H9 (cell line): ENCODE measurements around the gene NPTX2. TPM values are rescaled to one million over a fixed set of nuclear protein-coding genes. Genes with fewer than 3 reads are reported as not detected.

ENCODE experiments used
- DNase-seq: peaks from one replicate; pipeline ENCODE4 v3.0.0-alpha.2; 2017
- H2AFZ ChIP-seq: one replicate; pipeline ENCODE4 v1.6.1; 2013; ENCODE audit warnings: mild to moderate bottlenecking, low read length, control low read depth, moderate library complexity
- H2AK5ac ChIP-seq: 2 replicates; pipeline ENCODE4 v1.6.1; 2013; ENCODE audit warnings: low read length, control low read depth, mixed read lengths; ENCODE audit not compliant: insufficient read length
- H2BK120ac ChIP-seq: one replicate; pipeline ENCODE4 v1.6.1; 2013; ENCODE audit warnings: low read depth, mild to moderate bottlenecking, low read length, control low read depth, inconsistent platforms; ENCODE audit not compliant: poor library complexity, severe bottlenecking
- H2BK12ac ChIP-seq: 2 replicates; pipeline ENCODE4 v1.6.1; 2013; ENCODE audit warnings: low read length, control low read depth, mixed read lengths, low read depth; ENCODE audit not compliant: insufficient read length
- H2BK15ac ChIP-seq: 2 replicates; pipeline ENCODE4 v1.6.1; 2013; ENCODE audit warnings: low read depth, low read length, control low read depth
- H2BK20ac ChIP-seq: one replicate; pipeline ENCODE4 v1.6.1; 2013; ENCODE audit warnings: low read depth, mild to moderate bottlenecking, low read length, control low read depth, inconsistent platforms; ENCODE audit not compliant: poor library complexity, severe bottlenecking
- H2BK5ac ChIP-seq: 2 replicates; pipeline ENCODE4 v1.6.1; 2013; ENCODE audit warnings: low read length, control low read depth, mixed read lengths; ENCODE audit not compliant: insufficient read length
- H3K14ac ChIP-seq: 2 replicates; pipeline ENCODE4 v1.6.1; 2013; ENCODE audit warnings: low read length, control low read depth; ENCODE audit not compliant: insufficient read depth
- H3K18ac ChIP-seq: 2 replicates; pipeline ENCODE4 v1.6.1; 2013; ENCODE audit warnings: low read depth, mild to moderate bottlenecking, mixed read lengths, low read length, control low read depth; ENCODE audit not compliant: insufficient read length
- H3K23ac ChIP-seq: 2 replicates; pipeline ENCODE4 v1.6.1; 2013; ENCODE audit warnings: low read length, control low read depth, mixed read lengths, low read depth; ENCODE audit not compliant: insufficient read length
- H3K23me2 ChIP-seq: 2 replicates; pipeline ENCODE4 v1.6.1; 2013; ENCODE audit warnings: low read depth, mild to moderate bottlenecking, mixed read lengths, low read length, control low read depth; ENCODE audit not compliant: insufficient read length, poor library complexity, severe bottlenecking
- H3K27ac ChIP-seq: 2 replicates; pipeline ENCODE4 v1.5.1; 2013; ENCODE audit warnings: low read length, control low read depth, mixed read lengths, low read depth; ENCODE audit not compliant: insufficient read length
- H3K27me3 ChIP-seq: 2 replicates; pipeline ENCODE4 v1.6.1; 2013; ENCODE audit warnings: low read length, control low read depth, inconsistent platforms; ENCODE audit not compliant: insufficient read depth
- H3K4ac ChIP-seq: 2 replicates; pipeline ENCODE4 v1.6.1; 2013; ENCODE audit warnings: low read depth, mild to moderate bottlenecking, control low read depth, inconsistent platforms, low read length, moderate library complexity
- H3K4me1 ChIP-seq: 2 replicates; pipeline ENCODE4 v1.6.1; 2013; ENCODE audit warnings: low read length, control low read depth, inconsistent platforms; ENCODE audit not compliant: insufficient read depth
- H3K4me2 ChIP-seq: 2 replicates; pipeline ENCODE4 v1.6.1; 2013; ENCODE audit warnings: low read length, control low read depth, mixed read lengths; ENCODE audit not compliant: insufficient read length, insufficient read depth
- H3K56ac ChIP-seq: 2 replicates; pipeline ENCODE4 v1.6.1; 2013; ENCODE audit warnings: low read depth, mild to moderate bottlenecking, mixed read lengths, low read length, control low read depth; ENCODE audit not compliant: insufficient read length
- H3K79me1 ChIP-seq: 2 replicates; pipeline ENCODE4 v1.6.1; 2013; ENCODE audit warnings: low read depth, mild to moderate bottlenecking, moderate library complexity, low read length, control low read depth, inconsistent platforms; ENCODE audit not compliant: insufficient read depth, poor library complexity, severe bottlenecking
- H3K79me2 ChIP-seq: 2 replicates; pipeline ENCODE4 v1.6.1; 2013; ENCODE audit warnings: low read length, control low read depth, inconsistent platforms; ENCODE audit not compliant: insufficient read depth
- H3K9ac ChIP-seq: 2 replicates; pipeline ENCODE4 v1.6.1; 2013; ENCODE audit warnings: low read length, control low read depth, mixed read lengths; ENCODE audit not compliant: insufficient read length; ENCODE audit errors: extremely low read depth
- H3K9me3 ChIP-seq: one replicate; pipeline ENCODE4 v1.6.1; 2013; ENCODE audit warnings: low read depth, low read length, inconsistent platforms; ENCODE audit not compliant: control insufficient read depth
- H3T11ph ChIP-seq: one replicate; pipeline ENCODE4 v1.6.1; 2013; ENCODE audit warnings: mild to moderate bottlenecking, low read length, control low read depth, inconsistent platforms
- H4K20me1 ChIP-seq: one replicate; pipeline ENCODE4 v1.6.1; 2013; ENCODE audit not compliant: control insufficient read depth, insufficient read length, insufficient read depth
- H4K5ac ChIP-seq: 2 replicates; pipeline ENCODE4 v1.6.1; 2013; ENCODE audit warnings: low read depth, mild to moderate bottlenecking, mixed read lengths, low read length, control low read depth; ENCODE audit not compliant: insufficient read length
- H4K8ac ChIP-seq: replicated peaks from 2 replicates; pipeline ENCODE4 v1.6.1; 2013; ENCODE audit warnings: low read length, control low read depth, mixed read lengths, low read depth; ENCODE audit not compliant: insufficient read length
- H4K91ac ChIP-seq: 2 replicates; pipeline ENCODE4 v1.6.1; 2013; ENCODE audit warnings: low read depth, mild to moderate bottlenecking, moderate library complexity, mixed read lengths, low read length, control low read depth; ENCODE audit not compliant: insufficient read length
- H3K27ac Mint-ChIP-seq, 3 experiments: 2 replicates in 2 of 3; 3 replicates in 1 of 3; pipeline ENCODE4 v1.8.0; 2020 to 2021; ENCODE audit warnings: mixed read lengths in 3 of 3, mild to moderate bottlenecking in 1 of 3, moderate library complexity in 1 of 3
- H3K27me3 Mint-ChIP-seq: 2 replicates; pipeline ENCODE4 v1.8.0; 2021; ENCODE audit warnings: low read depth, mild to moderate bottlenecking, moderate library complexity, mixed read lengths
- H3K36me3 Mint-ChIP-seq, 3 experiments: 2 replicates in 2 of 3; 3 replicates in 1 of 3; pipeline ENCODE4 v1.8.0; 2020 to 2021; ENCODE audit warnings: low read depth in 3 of 3, mixed read lengths in 3 of 3; ENCODE audit not compliant: insufficient read depth in 1 of 3
- H3K4me1 Mint-ChIP-seq, 2 experiments: 2 replicates each; pipeline ENCODE4 v1.8.0; 2020; ENCODE audit warnings: mixed read lengths in 2 of 2
- H3K4me3 Mint-ChIP-seq, 2 experiments: 2 replicates in 1 of 2; 3 replicates in 1 of 2; pipeline ENCODE4 v1.8.0; 2020 to 2021; ENCODE audit warnings: mild to moderate bottlenecking in 2 of 2, mixed read lengths in 2 of 2, moderate library complexity in 1 of 2
- H3K9me3 Mint-ChIP-seq, 2 experiments: 2 replicates in 1 of 2; 3 replicates in 1 of 2; pipeline ENCODE4 v1.8.0; 2020; ENCODE audit warnings: mild to moderate bottlenecking in 2 of 2, mixed read lengths in 2 of 2, moderate library complexity in 1 of 2
- CTCF ChIP-seq: fragments of 200-600 bp; sonication (generic); conservative IDR thresholded peaks from 3 replicates; pipeline ENCODE4 v1.8.0; 2021; ENCODE audit warnings: antibody characterized with exemption, mild to moderate bottlenecking
- WGBS: extraction: QIAGEN DNeasy Blood & Tissue Kit; methylation state at CpG from one replicate; pipeline ENCODE4 v1.1.7; 2013; ENCODE audit warnings: missing lambda C conversion rate, low lambda C conversion rate, mixed read lengths; ENCODE audit not compliant: insufficient read length; ENCODE audit errors: extremely low coverage; 5-methylcytosine and 5-hydroxymethylcytosine counted together
- total RNA-seq: library from RNA; stranded (reverse); gene quantifications from 2 replicates; pipeline ENCODE4 v1.2.1, GENCODE V29; 2021

NPTX2 gene
- total RNA-seq, 1 experiment from 2014 or later = 8.4 TPM

- Histone ChIP-seq H3K9ac (no peak overlapping the region), H3K23me2 (no peaks in the 10 kb centered on the region), H2AK5ac (no peak overlapping the region), H3K56ac (no peak overlapping the region), H3K18ac (no peak overlapping the region), H3K79me1 (no peaks in the 10 kb centered on the region), H3K4me2 (no peak overlapping the region), H3K27ac (no peak overlapping the region), H3K9me3 (no peaks in the 10 kb centered on the region), H2AFZ (no peak overlapping the region), H4K8ac (no peak overlapping the region), H2BK20ac (no peak overlapping the region), H3K23ac (no peak overlapping the region), H3K4me1 (no peaks in the 10 kb centered on the region), H3T11ph (no peak overlapping the region), H3K4ac (no peak overlapping the region), H2BK12ac (no peak overlapping the region), H2BK120ac (no peak overlapping the region), H4K91ac (no peak overlapping the region), H4K20me1 (no peaks in the 10 kb centered on the region), H3K14ac (no peak overlapping the region), H4K5ac (no peak overlapping the region), H2BK15ac (no peak overlapping the region), H3K79me2 (no peaks in the 10 kb centered on the region), H2BK5ac (no peak overlapping the region), H3K27me3 (no peaks in the 10 kb centered on the region)
- Mint-ChIP-seq H3K4me3 (no peak overlapping the region), H3K9me3 (peaks cover 2 to 4% of the 10 kb centered on the region in 2 experiments; a peak in 2 of 5 replicates), H3K36me3 (no peaks in the 10 kb centered on the region; a peak in 1 of 7 replicates), H3K4me1 (peaks cover 0 to 4% of the 10 kb centered on the region in 2 experiments; a peak in 1 of 4 replicates), H3K27ac (no peak overlapping the region), H3K27me3 (peaks cover 25% of the 10 kb centered on the region)
- no peak for TF ChIP-seq CTCF
- DNase-seq = no peak
- no CpG with 5 or more reads among the region's 6 CpGs for WGBS
These were observed 36.7 kb downstream of the NPTX2 start for GRCh38 chr7:98653601-98654310.
